Erythroblast (primary cell): ENCODE results near the gene IQGAP1.
"Not testable (repeated sequence)": the region's sequence is repeated elsewhere in the genome, so short reads cannot be mapped to it uniquely, and the experiment has no call there.

Experiments used
- GATA1 ChIP-seq: IDR thresholded peaks from 2 replicates; pipeline ENCODE4 v1.6.1; 2011; ENCODE audit warnings: low read depth, mild to moderate bottlenecking, control low read depth, low read length, moderate library complexity
- POLR2A ChIP-seq: IDR thresholded peaks from 2 replicates; pipeline ENCODE4 v1.6.1; 2011; ENCODE audit warnings: mild to moderate bottlenecking, low read length

- TF ChIP-seq POLR2A, GATA1: not testable (repeated sequence)
Measured at GRCh38 chr15:90410316-90410715, 22.3 kb downstream of the IQGAP1 start.
